ENCODE data around the gene ARSB.

- no peak for TF ChIP-seq CTCF (IDR thresholded peaks at IDR 0.05; ENCODE audit: low read length)
- TF ChIP-seq EZH2 (optimal IDR thresholded peaks at IDR 0.05; ENCODE audit: low read depth, low read length): no peak
- no peak for TF ChIP-seq EZH2phosphoT487 (IDR thresholded peaks at IDR 0.05; ENCODE audit: low read length)
These were observed 29.5 kb upstream of the ARSB start for GRCh38 chr5:79014631-79015030.
